PFSK-1 (cell line): ENCODE results near the gene SUCLG2.

Experiments
- POLR2AphosphoS5 ChIP-seq: IDR thresholded peaks from 2 replicates; pipeline ENCODE4 v1.6.1; 2012; ENCODE audit warnings: low read depth, mild to moderate bottlenecking, control low read depth, low read length, moderate library complexity
- SIN3A ChIP-seq: IDR thresholded peaks from 2 replicates; pipeline ENCODE4 v1.6.1; 2012; ENCODE audit warnings: mild to moderate bottlenecking, low read length, moderate library complexity, borderline replicate concordance; ENCODE audit not compliant: insufficient read depth
- TAF1 ChIP-seq: IDR thresholded peaks from 2 replicates; pipeline ENCODE4 v1.6.1; 2012; ENCODE audit warnings: low read length, control low read depth, borderline replicate concordance; ENCODE audit not compliant: insufficient read depth
- TF ChIP-seq, protein P1 (sequence below), 2 experiments: IDR thresholded peaks; 2 replicates each; pipeline versions ENCODE4 v1.6.1 to v1.8.0; 2011 to 2012; ENCODE audit warnings: low read depth in 2 of 2, low read length in 2 of 2, control low read depth in 1 of 2, inconsistent platforms in 1 of 2, mild to moderate bottlenecking in 1 of 2, moderate library complexity in 1 of 2; ENCODE audit not compliant: insufficient read depth in 1 of 2

DNA sequence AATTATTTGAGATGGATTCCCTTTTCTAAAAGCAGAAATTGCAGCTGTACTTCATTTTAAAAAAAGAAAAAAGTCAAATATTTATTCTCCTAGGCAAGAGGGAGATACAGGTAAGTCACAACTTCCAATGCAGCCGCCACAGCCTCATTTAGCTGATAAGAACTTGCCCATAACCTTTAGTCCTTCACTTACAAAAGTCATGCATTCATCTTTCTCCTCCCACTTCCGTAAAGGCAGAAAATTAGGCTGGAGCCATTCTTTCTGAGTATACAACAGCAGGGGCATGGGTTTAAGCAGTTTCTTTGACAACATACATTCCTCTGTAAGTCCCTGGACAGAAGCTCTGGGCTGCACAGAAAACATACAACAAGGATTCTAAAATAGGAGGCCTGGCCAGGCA, 4.3 kb downstream of the SUCLG2 start:
- TF ChIP-seq, protein P1, sequence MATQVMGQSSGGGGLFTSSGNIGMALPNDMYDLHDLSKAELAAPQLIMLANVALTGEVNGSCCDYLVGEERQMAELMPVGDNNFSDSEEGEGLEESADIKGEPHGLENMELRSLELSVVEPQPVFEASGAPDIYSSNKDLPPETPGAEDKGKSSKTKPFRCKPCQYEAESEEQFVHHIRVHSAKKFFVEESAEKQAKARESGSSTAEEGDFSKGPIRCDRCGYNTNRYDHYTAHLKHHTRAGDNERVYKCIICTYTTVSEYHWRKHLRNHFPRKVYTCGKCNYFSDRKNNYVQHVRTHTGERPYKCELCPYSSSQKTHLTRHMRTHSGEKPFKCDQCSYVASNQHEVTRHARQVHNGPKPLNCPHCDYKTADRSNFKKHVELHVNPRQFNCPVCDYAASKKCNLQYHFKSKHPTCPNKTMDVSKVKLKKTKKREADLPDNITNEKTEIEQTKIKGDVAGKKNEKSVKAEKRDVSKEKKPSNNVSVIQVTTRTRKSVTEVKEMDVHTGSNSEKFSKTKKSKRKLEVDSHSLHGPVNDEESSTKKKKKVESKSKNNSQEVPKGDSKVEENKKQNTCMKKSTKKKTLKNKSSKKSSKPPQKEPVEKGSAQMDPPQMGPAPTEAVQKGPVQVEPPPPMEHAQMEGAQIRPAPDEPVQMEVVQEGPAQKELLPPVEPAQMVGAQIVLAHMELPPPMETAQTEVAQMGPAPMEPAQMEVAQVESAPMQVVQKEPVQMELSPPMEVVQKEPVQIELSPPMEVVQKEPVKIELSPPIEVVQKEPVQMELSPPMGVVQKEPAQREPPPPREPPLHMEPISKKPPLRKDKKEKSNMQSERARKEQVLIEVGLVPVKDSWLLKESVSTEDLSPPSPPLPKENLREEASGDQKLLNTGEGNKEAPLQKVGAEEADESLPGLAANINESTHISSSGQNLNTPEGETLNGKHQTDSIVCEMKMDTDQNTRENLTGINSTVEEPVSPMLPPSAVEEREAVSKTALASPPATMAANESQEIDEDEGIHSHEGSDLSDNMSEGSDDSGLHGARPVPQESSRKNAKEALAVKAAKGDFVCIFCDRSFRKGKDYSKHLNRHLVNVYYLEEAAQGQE (IDR thresholded peaks at IDR 0.05; ENCODE audit: insufficient read depth in 1 of 2, low read depth in 2 of 2, low read length in 2 of 2), result no peak
- no peak for TF ChIP-seq POLR2AphosphoS5
- TF ChIP-seq TAF1, result no peak
- no peak for TF ChIP-seq SIN3A
